ENCODE measurements around the gene ADRA2C.

Gene ADRA2C

DNA sequence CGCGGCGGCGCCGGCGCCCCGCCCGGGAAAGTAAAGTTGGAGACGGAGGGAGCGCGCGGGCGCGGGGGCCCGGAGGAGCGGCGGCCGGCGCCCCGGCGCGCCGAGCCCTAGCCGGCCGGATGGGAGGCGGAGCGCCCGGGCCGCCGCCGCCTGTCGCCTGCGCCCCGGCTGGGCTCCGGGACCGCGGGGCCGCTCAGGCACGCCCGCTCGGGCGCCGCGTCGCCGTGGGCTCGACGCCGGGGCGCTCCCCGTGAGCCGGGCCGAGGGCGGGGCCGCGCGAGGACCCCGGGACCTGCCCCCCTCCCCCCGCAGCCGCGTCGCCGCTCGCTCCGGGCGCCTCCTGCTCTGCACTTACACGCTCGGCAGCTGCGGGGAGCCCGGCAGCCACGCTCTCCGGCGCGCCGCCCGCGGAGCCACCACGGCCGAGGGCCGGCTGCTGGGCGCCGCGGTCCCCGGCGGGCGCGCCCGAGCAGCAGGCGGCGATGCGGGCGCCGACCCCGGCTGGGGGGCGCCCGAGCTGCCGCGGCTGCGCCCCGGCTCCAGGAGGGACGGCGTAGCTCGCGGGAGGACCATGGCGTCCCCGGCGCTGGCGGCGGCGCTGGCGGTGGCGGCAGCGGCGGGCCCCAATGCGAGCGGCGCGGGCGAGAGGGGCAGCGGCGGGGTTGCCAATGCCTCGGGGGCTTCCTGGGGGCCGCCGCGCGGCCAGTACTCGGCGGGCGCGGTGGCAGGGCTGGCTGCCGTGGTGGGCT is at the start of gene ADRA2C:
Gene ADRA2C (plus strand): TSS at position 350 of the 749 bp plus-strand sequence. CDS start 222 bp downstream, at position 572.
- no peak for DNase-seq (ENCODE audit: low spot score)

- DNase-seq (ENCODE audit: low spot score): no peak
Observed at GRCh38 chr4:3716631-3717235, 49.5 kb upstream of the ADRA2C start.

DNA sequence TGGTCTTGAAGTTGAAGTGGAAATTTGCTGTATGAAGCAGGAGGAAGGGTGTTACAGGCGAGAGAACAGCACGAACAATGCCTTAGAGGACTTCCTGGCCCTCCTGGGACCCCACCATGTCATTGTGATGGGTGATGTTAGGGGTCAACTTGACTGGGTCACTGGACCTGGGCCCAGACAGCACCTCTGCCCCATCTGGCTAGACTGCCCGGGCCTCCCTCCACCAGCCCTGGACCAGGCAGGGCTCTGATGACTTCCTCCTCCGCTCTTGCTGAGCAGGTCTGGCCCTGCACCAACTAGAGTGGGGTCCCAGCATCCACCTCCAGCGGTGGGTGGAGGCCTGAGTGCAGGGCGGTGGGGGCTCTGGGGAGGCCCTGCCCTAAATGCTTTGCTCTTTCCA is 48.9 kb upstream of the ADRA2C start:
- DNase-seq (ENCODE audit: low spot score): no peak

GRCh38 chr4:3718462-3718861 is 47.7 kb upstream of the ADRA2C start:
- DNase-seq (ENCODE audit: low spot score): no peak

- DNase-seq (ENCODE audit: low spot score): no peak
Observed at GRCh38 chr4:3719191-3719590, 47.0 kb upstream of the ADRA2C start.

- DNase-seq (ENCODE audit: low spot score): no peak
Observed at GRCh38 chr4:3719836-3720235, 46.3 kb upstream of the ADRA2C start.

DNA sequence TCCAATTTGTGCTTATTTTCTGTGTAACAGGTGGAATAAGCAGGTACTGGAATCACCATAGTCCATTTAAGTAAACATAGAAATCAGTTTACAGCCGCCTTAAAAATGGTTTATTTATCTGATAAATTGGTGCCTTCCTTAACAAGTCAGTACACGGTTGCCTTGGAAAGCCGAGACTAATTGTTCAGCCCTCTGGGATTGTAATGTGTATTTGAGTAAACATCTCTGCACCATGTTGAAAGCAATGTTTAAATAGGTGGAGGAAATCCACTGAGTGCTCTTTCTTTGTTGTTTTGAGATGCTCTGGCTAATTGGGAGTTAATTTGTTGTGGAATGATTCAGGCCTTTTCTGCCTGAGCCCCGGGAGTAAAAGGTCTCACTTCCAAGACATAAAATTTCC is 45.7 kb upstream of the ADRA2C start:
- DNase-seq (ENCODE audit: low spot score): no peak

GRCh38 chr4:3721186-3721585 is 45.0 kb upstream of the ADRA2C start:
- DNase-seq (ENCODE audit: low spot score): no peak

DNA sequence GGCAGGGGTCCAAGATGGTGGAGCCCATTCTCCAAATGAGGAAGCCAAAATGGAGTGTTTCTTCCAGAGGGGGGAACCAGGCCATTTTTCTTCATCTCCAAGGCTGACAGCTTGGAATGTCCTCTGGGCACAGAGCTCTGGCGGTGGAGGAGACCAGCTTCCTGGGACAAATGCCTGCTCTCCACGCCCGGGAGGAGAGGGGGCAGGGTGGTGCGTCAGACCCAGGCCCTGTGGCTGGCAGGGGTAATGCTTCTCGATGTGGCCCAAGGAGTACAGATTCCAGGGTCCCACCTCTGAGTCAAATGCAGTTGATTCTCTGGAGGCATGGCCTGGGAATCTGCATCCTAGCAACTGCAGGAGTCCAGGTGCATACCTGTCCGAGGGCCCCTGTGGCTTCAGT is 44.6 kb upstream of the ADRA2C start:
- peak; percentile 49 for DNase-seq (ENCODE audit: low spot score)

- no peak for DNase-seq (ENCODE audit: low spot score)
Observed at GRCh38 chr4:3722446-3723231, 43.5 kb upstream of the ADRA2C start.

DNA sequence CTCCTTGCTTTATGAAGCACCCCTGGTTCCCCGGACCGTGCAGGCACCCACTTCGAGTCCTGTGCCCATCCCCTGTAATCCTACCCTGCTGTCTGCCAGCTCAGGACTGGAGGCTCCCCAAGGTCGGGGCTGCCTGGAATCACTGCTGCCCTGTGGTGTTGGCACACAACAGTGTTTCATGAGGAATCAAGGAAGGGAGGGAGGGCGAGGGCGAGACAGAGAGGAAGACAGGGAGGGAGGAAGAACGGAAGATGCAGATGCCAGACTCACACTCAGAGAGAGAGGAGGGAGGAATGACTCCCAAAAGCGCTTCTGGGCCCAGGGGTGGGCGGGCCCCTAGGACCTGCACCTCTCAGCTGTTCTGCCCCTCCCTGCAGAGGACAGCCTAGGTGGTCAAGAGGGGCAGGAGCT is 42.9 kb upstream of the ADRA2C start:
- DNase-seq (ENCODE audit: low spot score): no peak

- DNase-seq (ENCODE audit: low spot score): peak; percentile 45
Observed at GRCh38 chr4:3724319-3725231, 41.6 kb upstream of the ADRA2C start.

DNA sequence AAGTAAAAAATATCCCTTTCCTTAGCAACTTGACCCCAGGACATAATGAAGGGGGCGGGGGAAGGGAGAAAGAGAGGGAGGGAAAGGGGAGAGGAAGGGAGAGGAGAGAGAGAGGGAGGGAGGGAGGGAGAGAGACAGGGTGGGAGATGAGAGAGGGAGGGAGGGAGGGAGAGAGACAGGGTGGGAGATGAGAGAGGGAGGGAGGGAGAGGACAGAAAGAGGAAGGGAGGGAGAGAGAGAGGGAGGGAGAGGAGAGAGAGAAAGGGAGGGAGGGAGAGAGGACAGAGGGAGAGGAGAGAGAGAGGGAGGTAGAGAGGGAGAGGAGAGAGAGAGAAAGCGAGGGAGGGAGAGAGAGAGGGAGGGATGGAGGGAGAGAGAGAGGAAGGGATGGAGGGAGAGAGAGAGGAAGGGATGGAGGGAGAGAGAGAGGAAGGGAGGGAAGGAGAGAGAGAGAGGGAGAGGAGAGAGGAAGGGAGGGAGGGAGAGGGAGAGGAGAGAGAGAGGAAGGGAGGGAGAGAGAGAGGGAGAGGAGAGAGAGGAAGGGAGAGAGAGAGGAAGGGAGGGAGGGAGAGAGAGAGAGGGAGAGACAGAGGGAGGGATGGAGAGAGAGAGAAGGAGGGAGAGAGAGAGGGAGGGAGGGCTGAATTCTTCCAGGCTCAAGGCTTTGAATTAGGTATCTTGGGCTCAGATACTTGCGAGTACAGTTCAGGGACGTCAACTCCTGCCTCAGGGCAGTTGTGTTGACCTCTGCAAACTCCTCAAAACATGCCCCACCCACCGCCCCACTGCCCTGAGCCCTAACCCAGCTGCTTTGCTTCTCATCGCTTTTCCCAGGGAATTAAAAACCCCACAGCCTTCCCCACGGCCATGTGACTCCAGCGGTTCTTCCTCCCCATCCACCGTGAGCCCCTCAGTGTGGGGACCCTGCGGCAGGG is 40.0 kb upstream of the ADRA2C start:
- DNase-seq (ENCODE audit: low spot score): no peak

DNA sequence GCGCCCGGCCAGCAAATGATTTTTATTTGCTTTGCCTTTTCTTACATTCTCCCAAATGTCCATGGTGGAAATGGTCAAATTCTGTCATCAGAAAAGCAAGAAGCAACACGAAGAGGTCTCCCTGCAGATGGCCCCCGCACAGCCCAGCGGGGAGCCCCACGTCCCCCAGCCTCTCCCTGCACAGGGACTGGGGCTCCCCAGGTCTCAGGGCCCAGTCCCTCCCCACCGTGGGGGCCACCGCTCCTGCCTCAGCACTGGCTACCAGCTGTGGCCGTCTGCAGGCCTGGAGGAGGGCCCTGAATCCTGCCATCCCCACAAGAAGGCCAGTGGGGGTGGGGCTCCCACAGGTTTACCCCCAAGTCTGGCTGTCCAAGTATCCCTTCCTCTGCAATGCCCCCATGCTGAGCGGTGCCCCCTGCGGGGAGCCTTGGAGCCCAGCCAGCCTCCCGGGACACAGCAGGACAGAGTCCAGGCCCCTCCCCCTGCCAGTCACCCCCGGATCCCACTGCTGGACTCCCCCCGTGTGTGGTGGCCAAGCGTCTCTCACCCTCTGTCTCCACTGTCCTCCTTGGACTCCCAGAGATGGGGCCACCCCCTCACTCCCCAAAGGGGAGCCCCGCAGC is 38.2 kb upstream of the ADRA2C start:
- DNase-seq (ENCODE audit: low spot score): no peak

DNA sequence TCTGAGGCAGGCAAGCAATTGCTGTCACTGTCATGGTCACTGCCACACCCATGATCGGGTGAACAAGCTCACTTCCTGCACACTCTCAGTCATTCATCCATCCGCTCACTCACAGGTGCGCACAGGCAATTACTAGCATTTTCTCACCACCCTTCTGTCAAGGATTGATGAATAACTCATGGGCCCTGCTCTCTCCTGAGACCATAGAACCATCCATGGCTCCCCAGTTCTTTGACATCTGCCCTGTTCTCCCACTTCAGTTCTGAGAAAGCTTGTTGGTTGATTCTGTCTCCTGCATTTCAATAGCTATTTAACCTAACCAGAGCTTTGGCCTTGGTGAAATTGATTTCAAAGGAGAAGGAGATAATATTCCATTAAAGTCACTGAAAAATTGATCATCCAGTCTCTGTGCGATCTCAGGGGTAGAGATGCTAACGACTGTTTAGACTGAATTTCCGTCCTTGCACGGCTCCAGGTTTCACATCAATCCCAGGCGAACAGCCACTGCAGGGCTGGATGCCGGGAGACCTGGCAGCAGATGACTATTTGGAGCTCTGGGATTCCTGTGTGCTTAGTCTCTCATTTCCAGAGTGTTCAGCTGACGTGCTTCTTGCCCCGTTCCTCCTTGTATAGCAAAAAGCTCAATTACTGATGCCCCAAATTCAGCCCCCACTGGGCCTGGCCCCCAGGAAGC is 36.9 kb upstream of the ADRA2C start:
- DNase-seq (ENCODE audit: low spot score): no peak

- DNase-seq (ENCODE audit: low spot score): no peak
Observed at GRCh38 chr4:3729882-3730226, 36.3 kb upstream of the ADRA2C start.

GRCh38 chr4:3730422-3731190 is 35.6 kb upstream of the ADRA2C start:
- no peak for DNase-seq (ENCODE audit: low spot score)

DNA sequence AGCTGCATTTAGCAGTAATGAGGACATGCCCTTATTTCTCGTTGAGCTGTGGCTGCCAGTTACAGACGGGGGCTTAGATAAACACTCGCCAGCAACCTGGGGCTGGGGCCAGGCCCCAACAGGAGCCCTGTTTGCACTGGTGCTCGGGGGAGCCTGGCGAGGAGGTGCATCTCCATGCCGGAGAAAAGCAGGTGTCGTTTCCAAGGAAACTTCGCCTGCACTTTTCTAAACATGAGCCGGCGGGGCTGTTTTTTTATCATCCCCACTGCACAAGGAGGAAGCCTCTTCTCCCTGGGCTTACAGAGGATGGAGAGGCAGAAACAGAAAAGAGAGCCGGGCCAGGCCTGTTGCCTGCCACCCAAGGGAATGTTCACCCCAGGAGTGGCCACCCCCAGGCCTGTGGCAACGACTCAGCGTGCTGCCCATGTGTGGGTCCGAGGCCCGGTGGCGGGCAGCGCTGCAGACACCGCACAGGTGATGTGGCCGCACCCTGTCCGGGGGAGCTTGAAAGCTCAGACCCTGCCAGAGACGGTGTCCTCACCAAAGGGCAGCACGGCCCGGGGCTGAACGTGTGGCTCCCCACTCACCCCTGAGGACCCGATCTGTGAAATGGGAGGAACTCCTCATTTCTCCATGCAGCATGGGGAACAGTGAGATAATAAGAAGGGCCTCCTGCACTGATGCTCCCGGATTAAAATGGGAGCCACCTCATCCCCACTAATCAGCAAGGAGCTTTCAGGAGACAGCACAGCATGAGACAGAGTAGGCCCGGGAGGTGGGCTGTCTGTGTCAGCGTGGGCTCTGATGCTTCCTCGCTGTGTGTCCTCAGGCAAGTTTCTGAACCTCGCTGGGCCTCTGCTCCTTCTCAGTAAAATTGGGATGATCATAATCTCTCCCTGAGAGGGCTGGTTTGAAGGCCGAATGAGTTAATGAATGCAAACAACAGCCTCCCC is 33.8 kb upstream of the ADRA2C start:
- peak; percentile 55 for DNase-seq (ENCODE audit: low spot score)

All from putamen (tissue), 1 donor.